Activated naive CD4-positive, alpha-beta T cell treated with anti-CD3 and anti-CD28 coated beads, Interleukin-2, amount 10 ng/mL, durations not matched to agents 7 days and 5 days (primary cell): ENCODE results near the gene HTR3C.
"Not testable (repeated sequence)": the region's sequence is repeated elsewhere in the genome, so short reads cannot be mapped to it uniquely, and the experiment has no call there.

Experiments used
- CTCF ChIA-PET: fragments of 350-600 bp; sonication (Branson Sonifier 250); formaldehyde crosslinking; loops from one replicate; lab custom pipeline; 2021; ENCODE audit warnings: antibody characterized with exemption; lab: Charles Lee
- DNase-seq: peaks from one replicate; pipeline ENCODE4 v3.0.0-alpha.2; 2020
- H3K27ac Mint-ChIP-seq: one replicate; pipeline ENCODE4 v1.8.0; 2021; ENCODE audit warnings: mild to moderate bottlenecking, moderate library complexity, mixed read lengths
- H3K27me3 Mint-ChIP-seq: one replicate; pipeline ENCODE4 v1.8.0; 2021; ENCODE audit warnings: mild to moderate bottlenecking, mixed read lengths
- H3K36me3 Mint-ChIP-seq: one replicate; pipeline ENCODE4 v1.8.0; 2021; ENCODE audit warnings: mixed read lengths
- H3K4me1 Mint-ChIP-seq: one replicate; pipeline ENCODE4 v1.8.0; 2021; ENCODE audit warnings: mixed read lengths
- H3K4me3 Mint-ChIP-seq: one replicate; pipeline ENCODE4 v1.8.0; 2021; ENCODE audit warnings: mild to moderate bottlenecking, moderate library complexity, mixed read lengths
- H3K9me3 Mint-ChIP-seq: one replicate; pipeline ENCODE4 v1.8.0; 2021; ENCODE audit warnings: mixed read lengths

Gene HTR3C

DNA sequence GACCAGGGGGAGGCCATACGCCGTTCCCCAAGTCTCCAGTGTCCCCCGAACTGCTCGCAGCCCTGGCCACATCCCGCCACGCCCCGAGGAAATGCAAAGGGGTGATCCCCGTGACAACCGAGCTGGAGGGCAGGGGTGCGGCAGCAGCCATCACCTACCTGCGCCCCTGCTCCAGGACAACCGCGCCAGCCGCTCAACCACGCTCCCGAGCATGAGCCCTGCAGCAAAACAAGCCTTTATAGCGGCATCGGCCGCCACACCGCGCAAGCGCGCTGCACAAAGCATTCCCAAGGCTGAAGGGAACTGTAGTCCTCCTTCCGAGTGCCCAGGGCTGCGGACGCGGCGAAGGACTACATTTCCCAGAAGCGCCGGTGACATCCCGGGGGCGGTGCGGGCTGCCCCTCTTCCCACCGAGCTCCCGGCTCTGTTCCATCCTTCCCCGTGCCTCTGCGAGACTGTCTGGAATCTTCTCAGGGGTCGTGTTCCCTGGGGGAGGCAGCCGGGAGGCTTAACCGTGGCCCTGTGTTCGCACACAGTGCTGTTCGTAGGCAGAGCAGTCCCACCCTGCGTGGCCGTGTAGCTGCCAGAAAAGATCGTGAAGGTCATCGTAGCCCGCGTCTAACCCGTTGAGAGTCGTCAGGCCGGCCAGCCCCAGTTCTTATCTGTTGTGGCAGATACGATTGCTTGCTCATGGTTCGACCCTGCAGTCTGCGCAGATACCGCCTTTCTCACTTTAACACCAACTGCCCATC lies 35.0 kb upstream of the HTR3C start, which contains the start of gene ABCC5:
Gene ABCC5, minus strand, starts transcription at position 213 of the 752 bp plus-strand sequence. CDS start 3,492 bp downstream, outside the sequence.
- Mint-ChIP-seq H3K9me3 (no peaks in the 10 kb centered on the region), H3K4me1 (peaks cover 42% of the 10 kb centered on the region), H3K4me3 (peak within 1 kb of the TSS; percentile 100), H3K36me3 (peaks cover 4% of the 10 kb centered on the region), H3K27ac (peak within 1 kb of the TSS; percentile 90), H3K27me3 (peaks cover 27% of the 10 kb centered on the region)
- CTCF ChIA-PET: interaction anchor here (0.6 to 1.2 kb wide), 5 partner anchors 12 to 1135 kb away, joined by 3 to 7 read pairs (median 4); partner anchors contain the start of gene C3orf70
- peak; percentile 90 for DNase-seq

- CTCF ChIA-PET: interaction anchor here (0.6 to 1.2 kb wide), 4 partner anchors 13 to 1134 kb away, joined by 3 to 7 read pairs (median 4); partner anchors contain the start of gene C3orf70
- Mint-ChIP-seq H3K27ac (peak overlapping the region; percentile 1), H3K27me3 (peaks cover 27% of the 10 kb centered on the region), H3K4me1 (peaks cover 42% of the 10 kb centered on the region), H3K9me3 (no peaks in the 10 kb centered on the region), H3K4me3 (peak overlapping the region; percentile 100), H3K36me3 (peaks cover 4% of the 10 kb centered on the region)
- DNase-seq: no peak
These were observed 34.3 kb upstream of the HTR3C start for GRCh38 chr3:184018424-184018973.

GRCh38 chr3:184022323-184022722 lies 30.5 kb upstream of the HTR3C start:
- Mint-ChIP-seq H3K27ac (no peak overlapping the region), H3K27me3 (peaks cover 39% of the 10 kb centered on the region), H3K36me3 (peaks cover 4% of the 10 kb centered on the region), H3K4me3 (no peak overlapping the region), H3K4me1 (peaks cover 24% of the 10 kb centered on the region), H3K9me3 (no peaks in the 10 kb centered on the region)
- DNase-seq: no peak
- CTCF ChIA-PET: no interaction called here

- H3K9me3 Mint-ChIP-seq, H3K36me3 Mint-ChIP-seq, H3K4me3 Mint-ChIP-seq, DNase-seq, H3K27ac Mint-ChIP-seq: not testable (repeated sequence)
- peaks cover 24% of the 10 kb centered on the region for H3K27me3 Mint-ChIP-seq
- H3K4me1 Mint-ChIP-seq: peaks cover 13% of the 10 kb centered on the region
- CTCF ChIA-PET: interaction anchor here (0.7 kb wide), 1 partner anchor 226 kb away, joined by 3 read pairs; no protein-coding TSS in a partner anchor
These were observed 27.6 kb upstream of the HTR3C start for GRCh38 chr3:184025256-184025655.

- H3K9me3 Mint-ChIP-seq, H3K4me3 Mint-ChIP-seq, CTCF ChIA-PET, H3K4me1 Mint-ChIP-seq, H3K27ac Mint-ChIP-seq, DNase-seq, H3K36me3 Mint-ChIP-seq: not testable (repeated sequence)
- H3K27me3 Mint-ChIP-seq: peaks cover 24% of the 10 kb centered on the region
These were observed 24.5 kb upstream of the HTR3C start for GRCh38 chr3:184028275-184028890.

- no peak overlapping the region for H3K4me3 Mint-ChIP-seq
- CTCF ChIA-PET: interaction anchor here (0.8 to 1.3 kb wide), 2 partner anchors 11 to 134 kb away, joined by 3 to 5 read pairs; no protein-coding TSS in a partner anchor
- H3K27ac Mint-ChIP-seq: no peak overlapping the region
These were observed 23.4 kb upstream of the HTR3C start for GRCh38 chr3:184029443-184029842.

DNA sequence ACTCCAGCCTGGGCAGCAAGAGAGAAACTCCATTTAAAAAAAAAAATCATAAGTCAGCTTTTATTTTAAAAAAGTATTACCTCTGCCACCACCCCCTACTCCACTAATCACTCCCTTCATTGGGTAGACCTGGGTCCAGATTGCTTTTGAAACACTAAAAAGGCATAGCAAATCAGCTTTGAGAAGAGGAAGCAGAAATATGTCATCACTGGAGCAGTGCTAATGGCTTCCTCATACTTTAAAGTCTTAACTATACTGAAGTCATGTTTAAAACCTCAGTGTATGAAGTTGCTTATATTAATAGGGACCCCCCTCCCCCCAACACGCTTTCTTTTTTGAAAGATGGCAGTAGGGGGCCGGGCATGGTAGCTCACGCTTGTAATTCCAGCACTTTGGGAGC lies 22.3 kb upstream of the HTR3C start:
- Mint-ChIP-seq H3K4me1 (no peaks in the 10 kb centered on the region), H3K4me3 (no peak overlapping the region), H3K36me3 (no peaks in the 10 kb centered on the region), H3K27me3 (peaks cover 23% of the 10 kb centered on the region), H3K9me3 (no peaks in the 10 kb centered on the region), H3K27ac (no peak overlapping the region)
- DNase-seq: no peak
- CTCF ChIA-PET: interaction anchor here (1.3 kb wide), 1 partner anchor 9 kb away, joined by 5 read pairs; no protein-coding TSS in a partner anchor

More at GRCh38 chr3:184029443-184029842, 23.4 kb upstream of the HTR3C start:
- Mint-ChIP-seq H3K36me3 (no peaks in the 10 kb centered on the region), H3K9me3 (no peaks in the 10 kb centered on the region), H3K4me1 (no peaks in the 10 kb centered on the region), H3K27me3 (peaks cover 19% of the 10 kb centered on the region)
- DNase-seq: no peak

- peaks cover 28% of the 10 kb centered on the region for H3K27me3 Mint-ChIP-seq
- H3K36me3 Mint-ChIP-seq: no peaks in the 10 kb centered on the region
- H3K4me1 Mint-ChIP-seq: no peaks in the 10 kb centered on the region
- CTCF ChIA-PET: no interaction called here
- H3K9me3 Mint-ChIP-seq: no peaks in the 10 kb centered on the region
- H3K27ac Mint-ChIP-seq: no peak within 1 kb of the TSS
- H3K4me3 Mint-ChIP-seq: no peak within 1 kb of the TSS
- no peak for DNase-seq
These were observed 21.6 kb upstream of the HTR3C start, which contains the start of gene HTR3D for GRCh38 chr3:184031187-184031792. HTR3D (plus strand) TSS chr3:184031742; CDS start chr3:184031742, 0 bp downstream.

DNA sequence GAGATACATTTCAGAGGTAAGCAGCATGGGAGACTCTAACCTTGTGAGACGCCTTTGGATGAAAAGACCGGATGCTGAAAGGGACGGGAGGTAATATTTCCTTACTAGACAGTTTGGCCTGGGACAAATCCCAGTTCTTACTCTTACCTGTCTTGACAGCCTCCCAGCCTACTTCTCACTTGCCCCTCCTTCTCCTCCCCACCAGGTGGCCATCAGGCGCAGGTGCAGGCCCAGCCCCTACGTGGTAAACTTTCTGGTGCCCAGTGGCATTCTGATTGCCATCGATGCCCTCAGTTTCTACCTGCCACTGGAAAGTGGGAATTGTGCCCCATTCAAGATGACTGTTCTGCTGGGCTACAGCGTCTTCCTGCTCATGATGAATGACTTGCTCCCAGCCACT lies 15.0 kb upstream of the HTR3C start:
- Mint-ChIP-seq H3K27me3 (peaks cover 28% of the 10 kb centered on the region), H3K27ac (peak overlapping the region; percentile 31), H3K4me1 (no peaks in the 10 kb centered on the region), H3K4me3 (no peak overlapping the region), H3K36me3 (no peaks in the 10 kb centered on the region), H3K9me3 (no peaks in the 10 kb centered on the region)
- DNase-seq: no peak
- CTCF ChIA-PET: no interaction called here

DNA sequence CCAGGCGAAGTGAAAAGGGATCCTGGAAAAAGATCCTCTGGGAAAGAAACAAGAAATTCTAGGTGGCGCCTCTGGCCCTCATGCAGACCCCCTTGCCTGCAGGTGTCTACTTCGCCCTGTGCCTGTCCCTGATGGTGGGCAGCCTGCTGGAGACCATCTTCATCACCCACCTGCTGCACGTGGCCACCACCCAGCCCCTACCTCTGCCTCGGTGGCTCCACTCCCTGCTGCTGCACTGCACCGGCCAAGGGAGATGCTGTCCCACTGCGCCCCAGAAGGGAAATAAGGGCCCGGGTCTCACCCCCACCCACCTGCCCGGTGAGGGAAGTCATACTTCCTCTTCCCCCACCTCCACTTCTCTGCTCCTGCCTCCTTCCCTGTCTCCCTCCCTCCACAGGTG lies 14.5 kb upstream of the HTR3C start:
- DNase-seq, H3K27ac Mint-ChIP-seq, H3K36me3 Mint-ChIP-seq, H3K4me1 Mint-ChIP-seq, CTCF ChIA-PET, H3K4me3 Mint-ChIP-seq, H3K9me3 Mint-ChIP-seq: not testable (repeated sequence)
- peaks cover 26% of the 10 kb centered on the region for H3K27me3 Mint-ChIP-seq

GRCh38 chr3:184039414-184039813 lies 13.4 kb upstream of the HTR3C start:
- CTCF ChIA-PET: interaction anchor here (1.1 kb wide), 1 partner anchor 9 kb away, joined by 5 read pairs; no protein-coding TSS in a partner anchor

DNA sequence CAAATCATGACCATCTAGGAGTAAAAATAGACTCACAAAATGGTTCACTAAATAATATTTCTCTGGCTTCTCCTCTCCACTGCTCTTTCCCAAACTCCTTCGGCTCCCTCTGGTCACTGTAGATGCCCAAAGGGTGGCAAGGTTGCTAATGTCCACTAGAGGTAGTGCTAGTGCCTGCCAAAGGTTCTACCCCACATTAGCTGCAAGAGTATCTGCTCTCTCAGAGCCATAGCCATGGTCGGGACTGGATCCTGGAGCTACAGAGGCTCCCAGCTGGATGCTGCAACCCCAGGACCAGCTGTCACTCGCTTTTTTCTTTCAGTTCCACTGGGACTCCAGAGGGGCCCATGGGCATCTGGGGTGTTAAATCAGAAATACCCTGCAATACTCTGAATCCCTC lies 12.8 kb upstream of the HTR3C start:
- no peak overlapping the region for H3K4me3 Mint-ChIP-seq
- CTCF ChIA-PET: interaction anchor here (1.1 kb wide), 1 partner anchor 10 kb away, joined by 5 read pairs; no protein-coding TSS in a partner anchor
- no peak for DNase-seq
- no peaks in the 10 kb centered on the region for H3K9me3 Mint-ChIP-seq
- peaks cover 26% of the 10 kb centered on the region for H3K27me3 Mint-ChIP-seq
- H3K36me3 Mint-ChIP-seq: no peaks in the 10 kb centered on the region
- no peak overlapping the region for H3K27ac Mint-ChIP-seq
- no peaks in the 10 kb centered on the region for H3K4me1 Mint-ChIP-seq

More at GRCh38 chr3:184039414-184039813, 13.4 kb upstream of the HTR3C start:
- Mint-ChIP-seq H3K36me3 (no peaks in the 10 kb centered on the region), H3K9me3 (no peaks in the 10 kb centered on the region), H3K27me3 (peaks cover 26% of the 10 kb centered on the region), H3K4me1 (no peaks in the 10 kb centered on the region), H3K27ac (no peak overlapping the region), H3K4me3 (no peak overlapping the region)
- DNase-seq: no peak

GRCh38 chr3:184042617-184043016 lies 10.2 kb upstream of the HTR3C start:
- no peak for DNase-seq
- Mint-ChIP-seq H3K27ac (no peak overlapping the region), H3K4me1 (no peaks in the 10 kb centered on the region), H3K36me3 (no peaks in the 10 kb centered on the region), H3K4me3 (no peak overlapping the region), H3K27me3 (peaks cover 12% of the 10 kb centered on the region), H3K9me3 (no peaks in the 10 kb centered on the region)
- CTCF ChIA-PET: no interaction called here

GRCh38 chr3:184045995-184046394 lies 6.9 kb upstream of the HTR3C start:
- Mint-ChIP-seq H3K9me3 (no peaks in the 10 kb centered on the region), H3K36me3 (no peaks in the 10 kb centered on the region), H3K27ac (no peak overlapping the region), H3K27me3 (peaks cover 22% of the 10 kb centered on the region), H3K4me1 (no peaks in the 10 kb centered on the region), H3K4me3 (no peak overlapping the region)
- no peak for DNase-seq
- CTCF ChIA-PET: interaction anchor here (0.6 kb wide), 1 partner anchor 63 kb away, joined by 4 read pairs; no protein-coding TSS in a partner anchor
